ENCODE data around the gene TDRD6.
A peak's percentile ranks its signal among the peaks of the same experiment; 100 is the strongest.
"Not testable (repeated sequence)": the region's sequence is repeated elsewhere in the genome, so short reads cannot be mapped to it uniquely, and the experiment has no call there.

The TDRD6 gene

DNA sequence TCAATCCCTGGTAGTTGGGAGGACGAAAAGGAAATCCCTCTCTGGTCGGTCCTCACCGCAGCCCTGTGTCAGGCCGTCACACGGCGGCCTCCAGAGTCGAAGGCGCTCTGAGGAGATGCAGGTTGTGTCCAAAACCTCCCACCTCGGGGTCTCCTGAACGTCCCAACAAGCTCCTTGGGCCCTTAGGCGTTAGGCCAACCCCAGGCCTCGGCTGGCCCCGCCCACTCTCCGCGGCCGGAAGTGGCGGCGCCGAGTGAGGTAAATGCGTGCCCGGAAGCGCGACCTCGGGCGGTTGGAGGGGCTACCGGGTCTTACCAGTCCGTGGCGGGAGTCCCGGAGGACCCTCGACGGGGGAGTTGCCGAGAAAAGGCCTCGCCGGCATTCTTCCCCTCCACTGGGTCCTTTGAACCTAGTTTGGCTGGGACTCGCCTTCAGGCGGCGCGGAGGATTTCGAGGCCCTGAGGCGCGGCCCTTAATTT is at the start of gene TDRD6:
TDRD6 (plus strand) TSS at position 267 of the 479 bp plus-strand sequence. CDS start 244 bp downstream, outside the sequence.
- no peak for DNase-seq (ENCODE audit: low read depth)

DNA sequence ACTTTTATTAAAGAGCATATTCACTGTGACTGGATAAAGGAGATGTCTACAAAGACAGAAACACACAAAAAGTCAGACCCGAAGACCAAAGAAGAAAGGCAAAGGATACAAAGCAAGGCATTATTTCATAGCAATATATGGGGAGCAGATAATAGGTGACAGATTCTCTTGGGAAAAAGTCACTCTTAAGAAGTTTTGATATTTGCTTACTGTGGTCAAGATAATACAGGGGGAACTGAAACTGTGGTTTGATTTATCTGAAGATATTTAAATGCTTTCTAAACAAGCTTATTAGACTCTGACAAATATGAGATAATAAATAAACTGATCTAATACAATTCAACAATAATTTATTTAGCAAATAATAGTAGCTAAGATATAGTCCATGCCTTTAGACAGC is 49.8 kb upstream of the TDRD6 start:
- no peak for DNase-seq (ENCODE audit: low read depth)

- no peak for DNase-seq (ENCODE audit: low read depth)
Observed at GRCh38 chr6:46638650-46639049, 49.0 kb upstream of the TDRD6 start.

DNA sequence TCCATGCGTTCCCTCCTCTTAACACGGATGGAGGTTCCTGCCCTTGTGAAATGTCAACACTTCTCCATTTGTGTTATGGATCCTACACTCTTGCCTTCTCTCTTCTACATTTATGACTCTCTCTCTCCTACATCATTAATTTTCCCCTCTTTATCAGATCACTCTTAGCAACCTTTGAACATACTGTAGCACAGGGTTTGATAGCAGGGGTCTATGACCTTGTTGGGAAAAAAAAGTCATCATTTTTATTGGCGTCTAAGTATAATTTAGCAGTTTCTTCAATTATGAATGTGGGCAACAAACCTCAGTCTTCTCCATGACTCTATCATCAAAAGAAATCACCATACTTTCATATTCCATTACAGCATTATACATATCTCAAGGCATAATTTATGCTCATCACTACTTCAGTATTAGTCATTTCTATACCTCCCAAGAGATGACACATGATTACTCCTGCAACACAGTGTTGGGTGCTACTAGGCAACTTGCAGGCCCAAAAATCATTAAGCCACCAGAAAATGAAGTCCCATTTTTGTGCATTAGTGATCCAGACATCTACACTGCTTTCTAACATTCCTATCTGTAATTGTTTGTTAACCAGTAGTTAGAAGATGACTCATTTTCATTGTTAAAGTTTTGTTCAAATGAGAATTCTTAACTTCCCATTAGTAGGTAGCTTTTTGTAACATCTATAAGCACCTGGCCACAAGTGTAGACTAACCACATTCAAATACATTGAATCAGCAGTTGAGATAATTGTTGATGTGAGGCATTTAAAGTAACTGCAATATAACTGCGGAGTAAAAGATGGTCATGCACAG is 44.5 kb upstream of the TDRD6 start:
- DNase-seq (ENCODE audit: low read depth), result no peak

DNA sequence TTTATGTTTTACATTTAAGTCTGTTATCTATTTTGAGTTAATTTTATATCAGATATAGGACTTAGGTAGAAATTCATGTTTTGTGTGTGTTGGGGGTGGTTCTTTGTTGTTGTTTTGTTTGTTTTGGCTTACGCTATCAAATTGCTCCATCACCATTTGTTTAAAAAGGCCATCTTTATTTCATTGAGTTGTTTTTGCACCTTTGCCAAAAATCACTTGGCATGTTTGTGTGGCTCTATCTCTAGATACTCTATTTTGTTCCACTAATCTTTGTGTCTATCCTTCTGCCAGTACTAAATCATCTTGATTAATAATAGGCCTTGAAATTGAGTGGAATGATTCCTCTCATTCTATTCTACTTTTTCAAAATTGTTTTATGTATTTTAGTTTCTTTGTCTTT is 42.4 kb upstream of the TDRD6 start:
- no peak for DNase-seq (ENCODE audit: low read depth)

DNA sequence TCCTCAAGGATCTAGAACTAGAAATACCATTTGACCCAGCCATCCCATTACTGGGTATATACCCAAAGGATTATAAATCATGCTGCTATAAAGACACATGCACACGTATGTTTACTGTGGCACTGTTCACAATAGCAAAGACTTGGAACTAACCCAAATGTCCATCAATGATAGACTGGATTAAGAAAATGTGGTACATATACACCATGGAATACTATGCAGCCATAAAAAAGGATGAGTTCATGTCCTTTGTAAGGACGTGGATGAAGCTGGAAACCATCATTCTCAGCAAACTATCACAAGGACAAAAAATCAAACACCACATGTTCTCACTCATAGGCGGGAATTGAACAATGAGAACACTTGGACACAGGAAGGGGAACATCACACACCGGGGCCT is 39.6 kb upstream of the TDRD6 start:
- not testable (repeated sequence) for DNase-seq (ENCODE audit: low read depth)

GRCh38 chr6:46648869-46649492 is 38.7 kb upstream of the TDRD6 start:
- DNase-seq (ENCODE audit: low read depth), result no peak

- no peak for DNase-seq (ENCODE audit: low read depth)
Observed at GRCh38 chr6:46651006-46651405, 36.7 kb upstream of the TDRD6 start.

DNA sequence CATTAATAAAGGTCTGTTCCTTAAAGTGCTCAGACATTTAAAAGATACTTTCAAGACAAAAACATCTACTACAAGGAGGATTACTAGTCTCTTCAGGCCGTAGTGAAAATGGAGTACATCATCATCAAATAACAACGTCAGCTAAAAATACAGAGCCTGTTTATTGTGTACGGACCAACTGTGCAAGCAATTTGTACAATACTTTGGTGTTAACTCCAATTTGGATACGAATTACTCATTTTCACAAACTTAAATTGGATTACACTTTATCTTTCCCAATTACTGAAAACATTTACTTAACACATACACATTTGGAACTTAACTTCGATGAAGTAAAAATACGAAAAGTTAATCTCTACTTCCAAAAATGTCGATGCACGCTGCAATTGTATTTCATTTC is 35.9 kb upstream of the TDRD6 start:
- DNase-seq (ENCODE audit: low read depth), result no peak

- DNase-seq (ENCODE audit: low read depth), result no peak
Observed at GRCh38 chr6:46652232-46652602, 35.5 kb upstream of the TDRD6 start.

DNA sequence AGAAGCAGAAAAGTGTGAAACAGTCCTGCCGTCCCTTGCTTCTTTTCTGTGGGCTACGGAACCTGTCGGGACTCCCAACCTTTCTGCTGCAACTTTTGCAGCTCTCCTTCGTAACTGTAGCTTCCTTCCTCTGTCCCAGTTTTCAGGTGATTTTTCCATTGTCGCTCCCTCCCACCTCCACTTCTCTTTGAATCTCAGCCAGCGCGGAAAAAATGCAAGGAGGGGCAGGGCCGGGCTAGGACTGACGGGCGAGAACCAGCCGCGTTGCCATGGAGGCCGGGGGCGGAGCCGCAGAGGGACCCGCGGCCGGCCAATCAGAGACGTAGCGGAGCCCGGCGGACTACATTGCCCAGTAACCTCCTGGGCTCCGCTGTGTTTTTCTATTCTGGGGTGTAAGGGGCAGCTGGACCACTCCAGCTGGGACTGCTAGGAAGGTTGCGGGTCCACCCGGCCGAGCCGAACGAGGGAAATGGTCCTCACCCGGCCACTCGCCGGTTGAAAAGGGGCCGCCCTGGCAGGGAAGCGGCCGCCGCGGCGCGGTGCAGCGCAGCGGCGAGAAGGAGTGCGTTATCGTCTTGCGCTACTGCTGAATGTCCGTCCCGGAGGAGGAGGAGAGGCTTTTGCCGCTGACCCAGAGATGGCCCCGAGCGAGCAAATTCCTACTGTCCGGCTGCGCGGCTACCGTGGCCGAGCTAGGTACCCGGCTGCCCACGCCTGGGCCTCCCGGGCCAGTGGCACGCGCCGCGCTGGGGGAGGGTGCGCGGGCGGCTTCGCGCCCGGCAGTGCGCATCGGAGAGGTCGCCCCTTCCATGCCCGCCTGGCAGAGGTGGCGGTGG is 34.9 kb upstream of the TDRD6 start, which contains the start of the genes CYP39A1 and SLC25A27:
CYP39A1 (minus strand) TSS at position 216 of the 836 bp plus-strand sequence. CDS start 236 bp downstream, outside the sequence.
SLC25A27 (plus strand) TSS at position 373 of the 836 bp plus-strand sequence; CDS start at position 591, 218 bp downstream.
- peak; percentile 58 for DNase-seq (ENCODE audit: low read depth)

- DNase-seq (ENCODE audit: low read depth), result no peak
Observed at GRCh38 chr6:46653439-46654195, 34.1 kb upstream of the TDRD6 start.

DNA sequence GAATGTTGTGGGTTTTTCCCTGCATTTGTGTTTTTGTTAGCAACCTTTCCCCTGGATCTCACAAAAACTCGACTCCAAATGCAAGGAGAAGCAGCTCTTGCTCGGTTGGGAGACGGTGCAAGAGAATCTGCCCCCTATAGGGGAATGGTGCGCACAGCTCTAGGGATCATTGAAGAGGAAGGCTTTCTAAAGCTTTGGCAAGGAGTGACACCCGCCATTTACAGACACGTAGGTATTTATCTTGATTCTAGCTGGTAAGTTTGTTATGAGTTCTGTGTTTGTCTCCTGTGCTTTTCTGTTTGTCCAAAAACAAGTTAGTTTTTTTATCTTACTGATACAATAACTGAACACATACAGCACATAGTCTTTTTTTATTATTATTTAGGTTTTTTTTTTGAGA is 31.9 kb upstream of the TDRD6 start:
- DNase-seq (ENCODE audit: low read depth), result no peak

DNA sequence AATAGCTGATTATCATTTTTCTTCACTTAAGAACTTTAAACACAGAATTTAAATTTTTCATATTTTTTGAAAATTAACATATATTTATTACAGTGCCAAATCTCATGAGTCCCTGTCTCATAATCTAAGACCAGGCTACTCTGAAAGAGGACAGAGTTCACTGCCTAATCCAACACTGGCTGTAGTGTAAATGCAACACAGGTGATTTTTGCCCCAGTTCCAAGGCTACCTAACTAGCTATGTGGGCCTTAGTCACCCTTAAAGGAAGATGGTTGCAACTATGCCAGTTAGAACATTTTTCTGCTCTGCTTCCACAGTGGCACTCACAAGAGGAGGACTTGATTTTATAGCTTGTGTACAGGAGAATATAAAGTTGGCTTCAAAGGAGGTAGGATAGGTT is 30.0 kb upstream of the TDRD6 start:
- DNase-seq (ENCODE audit: low read depth), result no peak

- no peak for DNase-seq (ENCODE audit: low read depth)
Observed at GRCh38 chr6:46661483-46661882, 26.2 kb upstream of the TDRD6 start.

GRCh38 chr6:46667377-46667776 is 20.3 kb upstream of the TDRD6 start:
- DNase-seq (ENCODE audit: low read depth), result no peak

DNA sequence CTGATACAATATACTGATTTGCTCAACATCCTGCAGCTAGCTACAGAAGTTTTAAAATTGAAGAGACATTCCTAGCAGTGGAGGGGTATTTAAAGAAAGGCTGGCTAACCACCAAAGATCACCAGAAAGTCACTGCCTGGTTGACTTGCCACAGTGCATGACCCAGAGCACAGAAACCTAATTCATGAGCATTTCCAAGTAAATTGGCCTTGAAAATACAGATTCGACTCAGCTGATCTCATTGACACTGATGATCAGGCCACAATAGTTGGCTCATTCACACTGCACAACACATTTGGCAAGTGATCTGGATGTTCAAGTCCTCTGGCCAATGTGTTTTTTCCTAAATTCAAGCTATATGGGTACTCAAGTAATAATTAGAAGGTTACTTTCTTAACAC is 13.3 kb upstream of the TDRD6 start:
- DNase-seq (ENCODE audit: low read depth), result no peak

GRCh38 chr6:46676604-46677313 is 10.9 kb upstream of the TDRD6 start:
- no peak for DNase-seq (ENCODE audit: low read depth)

GRCh38 chr6:46677314-46677654 is 10.4 kb upstream of the TDRD6 start:
- DNase-seq (ENCODE audit: low read depth), result no peak

GRCh38 chr6:46684771-46685170 is 2.9 kb upstream of the TDRD6 start:
- no peak for DNase-seq (ENCODE audit: low read depth)

All from activated T-helper 1 cell treated with Interleukin-2 at 50 U/mL for 16 hours (primary cell).